Stimulated activated CD8-positive, alpha-beta memory T cell treated with anti-CD3 and anti-CD28 coated beads, Interleukin-7, amount 100 ng/mL, for 1 hour (primary cell): ENCODE data around the gene IRF7.

Experiments
- DNase-seq, 2 donors: peaks; one replicate each; pipeline ENCODE4 v3.0.0-alpha.2; 2020; ENCODE audit warnings: low read depth in 2 of 2

Gene IRF7

GRCh38 chr11:563812-564578 is 51.8 kb downstream of the IRF7 start:
- DNase-seq = no peak

GRCh38 chr11:563066-563811 is 52.5 kb downstream of the IRF7 start:
- DNase-seq = no peak
